ENCODE measurements around the gene ZNF574.

- no peak for TF ChIP-seq CEBPB (IDR thresholded peaks at IDR 0.05)
- no peak for TF ChIP-seq RAD21 (IDR thresholded peaks at IDR 0.05; ENCODE audit: low read depth)
These were observed 35.9 kb upstream of the ZNF574 start for GRCh38 chr19:42040031-42040430.
